BJ (cell line): ENCODE measurements around the gene ADAM30. TPM values are rescaled to one million over a fixed set of nuclear protein-coding genes. Genes with fewer than 3 reads are reported as not detected.

Experiments used
- CTCF ChIA-PET: fragments of 350-600 bp; formaldehyde crosslinking; extraction: SDS; loops from one replicate; lab custom pipeline; 2021; ENCODE audit warnings: antibody characterized with exemption, inconsistent platforms; lab: Yijun Ruan, JAX
- POLR2A ChIA-PET: fragments of 300-600 bp; sonication (Branson Sonifier 250); formaldehyde crosslinking; extraction: SDS; loops from one replicate; lab custom pipeline; 2021; ENCODE audit warnings: antibody characterized with exemption; lab: Charles Lee
- DNase-seq: peaks from one replicate; pipeline ENCODE4 v3.0.0-alpha.2; 2011; ENCODE audit warnings: low read depth
- H3K27me3 ChIP-seq: 2 replicates; pipeline ENCODE4 v1.6.0; 2011; ENCODE audit warnings: low read length; ENCODE audit not compliant: control insufficient read depth, insufficient read depth
- H3K36me3 ChIP-seq: 2 replicates; pipeline ENCODE4 v1.5.1; 2011; ENCODE audit warnings: low read length; ENCODE audit not compliant: control insufficient read depth, insufficient read depth
- H3K4me3 ChIP-seq: 2 replicates; pipeline ENCODE4 v1.5.1; 2011; ENCODE audit warnings: low read depth, mild to moderate bottlenecking, control low read depth, low read length
- CTCF ChIP-seq: IDR thresholded peaks from 2 replicates; pipeline ENCODE4 v1.5.1; 2011; ENCODE audit warnings: low read depth, mild to moderate bottlenecking, control low read depth, inconsistent platforms, low read length, moderate library complexity; ENCODE audit not compliant: insufficient read depth
- polyA plus RNA-seq: library from polyadenylated mRNA; depleted of rRNA; stranded (reverse); fragments of >200 nt; gene quantifications from 2 replicates; pipeline ENCODE4 v1.2.3, GENCODE V29; 2011

ADAM30 gene
- polyA plus RNA-seq, 1 experiment = not detected

- ChIA-PET POLR2A (no interaction called here), CTCF (interaction anchor here (0.9 to 2.0 kb wide), 3 partner anchors 17 to 53 kb away, joined by 3 to 5 read pairs (median 3); no protein-coding TSS in a partner anchor)
- TF ChIP-seq CTCF = no peak
- H3K27me3 ChIP-seq = no peaks in the 10 kb centered on the region
- peaks cover 41% of the 10 kb centered on the region for H3K36me3 ChIP-seq
- DNase-seq = no peak
- no peak overlapping the region for H3K4me3 ChIP-seq
Observed at GRCh38 chr1:119924948-119925898, 28.9 kb upstream of the ADAM30 start.

- ChIA-PET POLR2A (no interaction called here), CTCF (interaction anchor here (1.2 to 2.1 kb wide), 2 partner anchors 23 to 34 kb away, joined by 3 to 5 read pairs; no protein-coding TSS in a partner anchor)
Observed at GRCh38 chr1:119920104-119920968, 24.0 kb upstream of the ADAM30 start.

GRCh38 chr1:119919241-119919640 lies 22.9 kb upstream of the ADAM30 start:
- no peak overlapping the region for H3K4me3 ChIP-seq
- no peaks in the 10 kb centered on the region for H3K27me3 ChIP-seq
- POLR2A ChIA-PET = no interaction called here
- TF ChIP-seq CTCF = no peak
- H3K36me3 ChIP-seq = peaks cover 47% of the 10 kb centered on the region
- CTCF ChIA-PET = interaction anchor here (1.2 to 2.1 kb wide), 2 partner anchors 8 to 33 kb away, joined by 3 to 5 read pairs; no protein-coding TSS in a partner anchor
- DNase-seq = no peak

More at GRCh38 chr1:119920104-119920968, 24.0 kb upstream of the ADAM30 start:
- no peak for DNase-seq
- no peak overlapping the region for H3K4me3 ChIP-seq
- H3K36me3 ChIP-seq = peaks cover 47% of the 10 kb centered on the region
- no peaks in the 10 kb centered on the region for H3K27me3 ChIP-seq
- no peak for TF ChIP-seq CTCF

- TF ChIP-seq CTCF = no peak
- Histone ChIP-seq H3K27me3 (no peaks in the 10 kb centered on the region), H3K36me3 (peaks cover 41% of the 10 kb centered on the region), H3K4me3 (no peak overlapping the region)
- DNase-seq = no peak
- CTCF ChIA-PET = interaction anchor here (1.1 to 1.2 kb wide), 2 partner anchors 9 to 30 kb away, joined by 3 read pairs; no protein-coding TSS in a partner anchor
- POLR2A ChIA-PET = no interaction called here
Observed at GRCh38 chr1:119918301-119918700, 22.0 kb upstream of the ADAM30 start.
